Fibroblast of the aortic adventitia (primary cell): ENCODE data around the gene ZBTB3. TPM values are rescaled to one million over a fixed set of nuclear protein-coding genes. Genes with fewer than 3 reads are reported as not detected.

Experiments
- DNase-seq: peaks from one replicate; pipeline ENCODE4 v3.0.0-alpha.2; 2010; ENCODE audit warnings: low read depth
- H3K4me3 ChIP-seq: 2 replicates; pipeline ENCODE4 v1.5.1; 2011; ENCODE audit warnings: low read depth, mild to moderate bottlenecking, control low read depth, low read length, moderate library complexity
- total RNA-seq: library from RNA; depleted of rRNA; stranded (reverse); fragments of >200 nt; gene quantifications from 2 replicates; pipeline ENCODE4 v1.2.3, GENCODE V29; 2012; ENCODE audit warnings: low replicate concordance
- TF ChIP-seq, protein P1 (sequence below): IDR thresholded peaks from 2 replicates; pipeline ENCODE4 v1.5.1; 2011; ENCODE audit warnings: mild to moderate bottlenecking, low read length, control low read depth, inconsistent platforms; ENCODE audit not compliant: insufficient read depth

Gene ZBTB3
- 4.2 and 13.4 TPM in 2 replicates for total RNA-seq

DNA sequence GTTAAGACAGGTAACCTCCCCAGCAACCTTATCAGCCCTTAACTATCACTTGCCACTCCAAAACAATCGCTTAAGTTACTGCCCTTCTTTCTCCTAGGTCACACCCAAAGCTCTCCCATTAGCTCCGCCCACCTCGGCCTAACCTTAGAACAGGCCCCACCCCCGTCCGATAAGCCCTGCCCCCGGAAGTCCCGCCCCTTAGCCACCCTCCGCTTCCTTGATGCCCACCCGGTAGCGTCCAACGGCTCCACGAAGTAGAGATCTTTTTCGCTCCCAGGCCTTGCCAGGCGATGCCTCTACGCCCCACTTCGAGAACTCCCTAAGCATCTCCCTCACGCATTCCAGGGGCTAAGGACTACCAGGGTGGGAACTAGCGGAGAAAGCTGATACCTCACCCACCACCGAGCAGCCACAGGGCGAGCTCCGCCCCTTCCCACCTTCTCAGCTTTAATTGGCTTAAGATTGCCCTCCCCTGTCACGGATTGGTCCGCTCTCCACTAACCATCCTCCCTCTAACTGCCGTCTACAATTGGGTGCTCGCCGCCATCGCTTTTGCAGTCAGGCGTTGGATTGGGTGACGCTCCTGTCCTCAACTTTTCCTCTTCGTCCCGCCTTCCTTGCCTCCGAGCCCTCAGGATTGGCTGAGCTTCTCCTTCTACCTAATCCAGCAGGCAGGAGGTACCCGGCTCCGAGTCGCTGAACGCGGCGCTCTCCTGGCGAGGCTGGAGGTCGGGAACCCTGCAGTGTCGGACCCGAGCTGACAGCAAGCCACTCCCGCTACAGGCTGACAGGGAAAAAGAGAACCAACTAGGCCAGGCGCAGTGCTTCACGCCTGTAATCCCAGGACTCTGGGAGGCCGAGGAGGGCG, at the start of gene ZBTB3:
TSS of gene ZBTB3 (minus strand) at position 425 of the 868 bp plus-strand sequence. CDS start 496 bp downstream, outside the sequence.
- peak within 1 kb of the TSS; percentile 98 for H3K4me3 ChIP-seq
- TF ChIP-seq, protein P1, sequence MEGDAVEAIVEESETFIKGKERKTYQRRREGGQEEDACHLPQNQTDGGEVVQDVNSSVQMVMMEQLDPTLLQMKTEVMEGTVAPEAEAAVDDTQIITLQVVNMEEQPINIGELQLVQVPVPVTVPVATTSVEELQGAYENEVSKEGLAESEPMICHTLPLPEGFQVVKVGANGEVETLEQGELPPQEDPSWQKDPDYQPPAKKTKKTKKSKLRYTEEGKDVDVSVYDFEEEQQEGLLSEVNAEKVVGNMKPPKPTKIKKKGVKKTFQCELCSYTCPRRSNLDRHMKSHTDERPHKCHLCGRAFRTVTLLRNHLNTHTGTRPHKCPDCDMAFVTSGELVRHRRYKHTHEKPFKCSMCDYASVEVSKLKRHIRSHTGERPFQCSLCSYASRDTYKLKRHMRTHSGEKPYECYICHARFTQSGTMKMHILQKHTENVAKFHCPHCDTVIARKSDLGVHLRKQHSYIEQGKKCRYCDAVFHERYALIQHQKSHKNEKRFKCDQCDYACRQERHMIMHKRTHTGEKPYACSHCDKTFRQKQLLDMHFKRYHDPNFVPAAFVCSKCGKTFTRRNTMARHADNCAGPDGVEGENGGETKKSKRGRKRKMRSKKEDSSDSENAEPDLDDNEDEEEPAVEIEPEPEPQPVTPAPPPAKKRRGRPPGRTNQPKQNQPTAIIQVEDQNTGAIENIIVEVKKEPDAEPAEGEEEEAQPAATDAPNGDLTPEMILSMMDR: no peak
- peak; percentile 99 for DNase-seq

DNA sequence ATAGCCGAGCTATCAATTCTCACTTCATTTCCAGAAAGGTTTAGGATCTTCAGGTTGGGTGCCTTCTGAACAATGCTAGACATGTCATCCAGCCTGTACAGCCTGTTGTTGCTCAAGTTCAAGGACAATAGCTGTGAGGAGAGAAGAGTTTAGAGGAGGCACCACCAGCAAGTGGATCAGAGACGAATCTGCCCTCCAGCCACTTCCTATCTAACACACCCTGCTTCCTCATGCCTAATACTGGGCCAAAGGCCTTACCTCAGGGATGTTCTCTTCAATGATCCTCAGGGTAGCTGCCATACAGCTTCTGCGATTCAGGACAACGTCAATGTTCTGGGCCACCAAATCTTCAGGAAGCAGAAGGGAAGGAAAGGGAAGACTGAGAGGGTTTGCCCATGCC, 47.1 kb upstream of the ZBTB3 start:
- TF ChIP-seq, protein P1: no peak
- H3K4me3 ChIP-seq: no peak overlapping the region
- DNase-seq: no peak

DNA sequence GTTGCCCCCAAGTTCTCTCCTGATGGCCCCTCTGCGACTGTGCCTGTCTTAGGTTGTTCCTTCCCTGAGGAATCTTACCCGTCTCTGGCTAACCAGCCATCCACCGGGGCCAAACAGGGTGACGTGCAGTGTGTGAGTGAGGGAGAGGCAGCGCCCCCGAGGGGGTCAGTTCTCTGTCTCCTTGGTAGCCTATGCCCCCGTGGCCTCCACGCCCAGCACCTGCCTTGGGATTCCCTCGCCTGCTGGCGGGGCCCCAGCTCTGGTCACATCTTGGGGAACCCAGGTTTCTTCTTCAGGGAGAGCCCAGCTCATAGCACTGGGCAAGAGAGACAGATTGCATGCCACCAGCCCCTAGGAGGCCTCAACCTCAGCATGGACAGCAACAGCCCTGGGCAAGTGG, 45.5 kb upstream of the ZBTB3 start:
- no peak for DNase-seq
- TF ChIP-seq, protein P1: no peak
- H3K4me3 ChIP-seq: no peak overlapping the region

DNA sequence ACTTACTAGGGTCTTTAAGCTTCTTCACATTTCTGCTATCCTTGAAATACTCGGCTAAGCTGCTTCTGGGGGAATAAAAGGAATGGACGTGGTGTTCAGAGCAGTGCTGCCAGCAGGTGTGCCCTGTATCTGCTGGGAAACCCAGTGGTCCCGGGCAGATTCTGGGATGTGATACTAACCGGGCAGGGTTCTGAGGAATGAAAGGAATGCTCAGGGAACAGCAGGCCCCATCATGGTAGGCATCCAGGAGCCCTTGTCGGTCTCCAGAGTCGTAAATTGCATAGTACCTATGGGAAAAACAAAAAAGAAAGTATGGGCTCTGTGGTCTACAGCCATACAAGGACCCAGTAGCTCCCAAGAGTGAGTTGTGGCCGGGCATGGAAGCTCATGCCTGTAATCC, 42.3 kb upstream of the ZBTB3 start:
- DNase-seq: no peak
- TF ChIP-seq, protein P1: no peak
- no peak overlapping the region for H3K4me3 ChIP-seq

DNA sequence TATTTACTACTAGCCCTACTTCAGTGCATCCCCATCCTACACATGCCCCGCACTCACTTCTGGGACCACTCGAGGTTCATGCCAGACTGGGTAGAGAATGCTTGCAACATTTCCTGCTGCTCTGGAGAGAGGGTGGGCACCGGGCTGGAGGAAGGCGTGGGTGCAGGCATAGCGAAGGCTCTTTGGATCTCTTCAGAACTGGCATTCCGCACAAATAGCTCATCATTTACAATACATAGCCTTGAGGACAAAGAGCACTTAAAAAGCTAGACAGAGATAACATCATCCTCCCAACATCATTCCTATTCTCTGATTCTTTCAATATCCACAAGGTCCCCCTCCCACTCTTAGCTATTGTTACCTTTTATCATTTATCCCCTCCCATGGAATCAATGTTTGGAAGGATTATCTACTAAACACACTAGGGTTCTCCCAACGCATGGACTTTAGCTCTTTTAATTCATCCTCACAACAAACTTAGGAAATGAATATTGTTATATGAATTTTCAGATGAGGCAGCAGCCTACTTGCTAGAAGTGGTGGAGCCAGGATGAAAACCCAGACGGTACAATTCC, 40.3 kb upstream of the ZBTB3 start:
- H3K4me3 ChIP-seq: no peak overlapping the region
- TF ChIP-seq, protein P1: no peak
- DNase-seq: no peak

DNA sequence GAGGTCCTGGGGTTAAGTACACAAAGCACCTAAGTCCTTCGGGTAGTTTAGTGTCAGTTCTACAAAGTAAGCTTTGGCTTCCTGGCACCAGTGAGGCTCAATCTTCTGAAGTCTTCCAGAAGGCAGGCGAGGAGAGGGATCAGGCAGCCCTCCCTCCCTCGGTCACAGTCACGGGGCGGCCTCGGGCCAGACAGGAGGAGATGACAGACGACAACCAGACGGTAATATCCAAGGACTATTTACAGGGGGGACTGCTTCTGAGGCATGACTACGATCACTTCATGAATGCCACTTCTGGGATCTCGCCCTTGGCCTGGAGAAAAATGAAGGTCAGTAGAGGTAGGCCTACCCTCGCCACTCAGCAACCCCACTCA, 38.2 kb upstream of the ZBTB3 start:
- H3K4me3 ChIP-seq: peak overlapping the region; percentile 19
- TF ChIP-seq, protein P1: no peak
- DNase-seq: no peak
